HG03558 (cell line): ENCODE results near the gene ZMYND10.
"Not testable (repeated sequence)": the region's sequence is repeated elsewhere in the genome, so short reads cannot be mapped to it uniquely, and the experiment has no call there.

Source experiments
- ATAC-seq: cut with Tn5 transposase; IDR thresholded peaks from one replicate; pipeline ENCODE4 v1.9.1; 2021; ENCODE audit warnings: moderate number of reproducible peaks; ENCODE audit not compliant: unreplicated experiment; ENCODE audit errors: extremely low read depth

The ZMYND10 gene

DNA sequence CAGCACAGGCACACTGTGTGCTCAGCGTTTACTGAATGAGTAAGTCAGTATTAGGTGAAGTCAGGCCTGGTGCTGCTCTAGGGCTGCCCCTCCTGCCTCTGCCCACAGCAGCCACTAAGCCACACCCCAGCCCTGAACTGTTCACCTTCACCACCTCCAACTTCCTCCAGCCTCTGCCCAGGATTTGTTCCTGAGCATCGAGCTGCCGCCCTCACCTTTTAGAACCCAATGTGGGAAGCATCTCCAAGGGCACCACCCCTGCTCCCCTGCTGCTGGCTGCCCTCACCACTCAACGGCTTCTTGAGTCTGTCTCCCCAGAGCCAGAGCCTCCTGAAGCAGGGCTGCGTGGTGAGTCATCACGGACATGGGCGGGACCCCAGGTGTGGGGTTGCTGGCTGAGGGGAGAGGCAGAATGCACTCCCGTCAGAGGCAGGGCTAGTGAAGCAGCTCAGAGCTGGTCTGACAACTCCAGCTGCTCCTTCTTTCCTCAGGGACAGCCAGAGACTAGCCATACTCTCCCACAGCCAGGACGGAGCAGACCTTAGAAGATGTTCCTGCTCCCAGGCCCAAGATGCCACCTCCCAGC, 28.8 kb downstream of the ZMYND10 start:
- ATAC-seq: no peak

GRCh38 chr3:50314816-50315215, 30.7 kb downstream of the ZMYND10 start:
- ATAC-seq: no peak

- no peak for ATAC-seq
Measured at GRCh38 chr3:50314342-50314741, 31.2 kb downstream of the ZMYND10 start.

- ATAC-seq: not testable (repeated sequence)
Measured at GRCh38 chr3:50312041-50312440, 33.5 kb downstream of the ZMYND10 start.

DNA sequence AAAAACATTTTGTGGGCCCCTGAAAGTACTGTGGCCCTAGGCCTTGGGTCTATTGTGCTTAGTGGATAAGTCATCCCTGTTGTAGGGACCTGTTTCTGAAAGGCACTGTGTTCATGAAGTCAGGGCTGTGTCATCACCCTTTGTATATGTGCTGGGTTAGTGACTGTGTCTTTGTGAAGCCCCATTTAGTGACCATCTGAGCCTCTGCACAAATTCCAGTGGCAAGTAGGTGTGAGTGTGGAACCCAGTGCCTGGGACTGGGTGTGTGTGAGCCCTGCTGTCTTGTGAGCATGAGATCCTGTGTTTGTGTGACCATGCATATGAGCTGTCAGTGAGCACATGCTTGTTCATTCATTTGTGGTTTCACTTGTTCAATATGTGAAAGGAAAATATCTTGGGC, 40.9 kb downstream of the ZMYND10 start:
- ATAC-seq: no peak

DNA sequence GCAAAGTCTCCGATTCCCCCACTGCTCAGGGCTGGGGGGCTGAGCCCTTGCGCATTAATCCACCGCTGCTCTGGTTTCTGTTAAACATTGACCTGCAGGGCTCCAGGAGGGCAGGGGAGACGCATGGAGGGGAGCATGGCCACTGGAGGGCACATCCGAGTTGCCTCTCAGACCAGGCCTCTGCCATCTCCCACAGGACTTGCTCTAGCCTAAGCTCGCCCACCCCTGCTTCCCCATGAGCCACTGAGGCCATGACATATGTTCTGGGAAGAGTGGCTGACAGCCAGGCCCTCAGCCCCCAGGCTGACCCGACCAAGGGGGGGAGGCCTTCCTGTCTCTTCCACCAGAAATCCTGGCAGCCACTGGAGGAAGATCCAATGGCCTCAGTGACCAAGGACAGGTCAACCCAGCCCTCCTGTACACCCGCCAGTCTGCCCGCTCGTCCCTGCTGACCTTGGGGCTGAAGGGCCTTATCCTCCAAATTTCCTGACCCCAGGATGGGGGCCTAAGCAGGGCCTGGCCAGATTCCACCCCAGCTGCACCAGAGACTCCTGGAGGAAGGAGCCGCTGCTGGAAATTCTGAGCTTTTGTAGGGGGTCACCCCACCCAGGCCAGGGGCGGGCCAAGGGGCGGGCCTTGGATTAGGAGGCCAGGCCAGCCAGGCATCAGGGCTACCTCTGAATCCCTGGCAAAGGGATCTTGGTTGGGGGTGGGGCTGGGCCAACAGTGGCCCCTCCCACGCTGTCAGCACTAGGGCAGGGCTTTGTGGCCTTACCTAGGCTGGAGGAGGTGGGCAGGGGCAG, 42.3 kb downstream of the ZMYND10 start, which contains the start of gene HYAL1:
Gene HYAL1, minus strand, starts transcription at position 562 of the 803 bp plus-strand sequence. CDS start 618 bp downstream, outside the sequence.
- ATAC-seq: no peak

DNA sequence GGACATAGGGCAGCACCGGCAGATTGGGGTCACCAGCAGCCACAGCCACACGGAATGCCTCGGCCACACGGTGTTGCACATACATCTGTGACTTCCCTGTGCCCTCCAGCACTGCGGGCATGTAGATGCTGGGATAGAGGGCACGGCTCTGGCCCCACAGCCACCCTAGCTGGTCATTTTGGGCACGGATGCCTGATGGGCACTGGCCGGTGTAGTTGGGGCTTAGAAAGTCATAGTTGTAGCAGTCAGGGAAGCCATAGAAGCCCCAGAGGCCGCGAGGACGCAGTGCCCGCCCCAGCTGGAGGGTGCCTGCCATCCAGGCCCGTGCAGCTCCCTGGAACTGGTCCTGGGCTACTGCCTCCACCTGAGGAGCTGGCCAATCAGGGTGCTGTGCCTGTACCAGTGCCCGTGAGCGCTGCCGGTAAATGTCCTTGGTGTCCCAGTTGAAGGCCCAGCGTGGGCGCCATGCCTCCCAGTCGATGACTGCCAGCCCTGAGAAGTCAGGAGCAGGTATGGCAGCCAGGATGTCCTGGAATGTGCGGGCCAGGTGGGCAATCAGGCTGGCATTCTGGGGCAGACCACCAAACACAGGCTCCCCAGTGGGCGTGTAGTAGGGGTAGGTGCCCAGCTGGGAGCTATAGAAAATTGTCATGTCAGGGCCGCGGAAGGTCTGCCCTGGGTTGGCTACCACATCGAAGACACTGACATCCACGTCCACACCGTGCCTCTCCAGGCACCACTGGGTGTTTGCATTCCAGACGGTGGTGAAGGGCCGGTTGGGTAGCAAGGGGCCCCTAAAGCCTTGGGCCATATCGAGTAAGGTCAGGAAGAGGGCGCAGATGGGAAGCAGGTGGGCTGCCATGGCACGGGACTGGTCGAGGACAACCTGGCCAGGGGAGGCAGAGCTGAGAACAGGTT, 43.2 kb downstream of the ZMYND10 start:
- ATAC-seq: no peak

GRCh38 chr3:50300681-50301254, 44.8 kb downstream of the ZMYND10 start:
- no peak for ATAC-seq

DNA sequence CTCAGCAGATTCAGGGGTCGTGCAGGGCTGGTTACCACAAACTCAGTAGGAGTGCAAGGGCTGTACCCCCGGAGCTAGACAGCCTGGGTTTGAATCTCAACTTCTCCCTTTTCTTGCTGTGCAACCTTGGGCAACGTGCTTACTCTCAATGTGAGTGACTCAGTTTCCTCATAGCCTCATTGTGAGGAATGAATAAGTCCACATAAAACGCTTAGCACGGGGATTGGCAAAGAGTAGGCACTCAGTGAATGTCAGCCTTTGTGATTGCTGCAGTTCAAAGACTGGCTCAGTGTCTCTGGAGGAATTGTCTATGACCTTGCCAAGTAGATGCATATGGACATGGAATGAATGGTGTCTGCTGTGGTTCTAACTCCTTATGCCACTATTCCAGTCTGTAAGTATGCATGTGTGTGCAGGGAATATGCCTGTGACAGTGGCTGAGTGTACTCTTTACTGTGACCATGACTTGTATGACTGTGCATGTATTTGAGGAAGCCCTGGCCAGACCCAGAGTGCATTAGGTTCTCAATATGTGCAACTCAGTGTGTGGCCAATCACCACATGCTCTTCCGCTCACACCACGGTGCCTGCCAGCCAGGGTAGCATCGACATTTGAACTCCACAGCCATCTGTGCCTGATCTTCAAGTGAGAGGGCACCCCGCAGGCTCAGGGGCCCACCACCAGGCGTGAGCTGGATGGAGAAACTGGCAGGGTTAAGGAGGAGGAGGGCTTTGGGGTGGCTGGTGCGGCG, 45.4 kb downstream of the ZMYND10 start:
- ATAC-seq: no peak

DNA sequence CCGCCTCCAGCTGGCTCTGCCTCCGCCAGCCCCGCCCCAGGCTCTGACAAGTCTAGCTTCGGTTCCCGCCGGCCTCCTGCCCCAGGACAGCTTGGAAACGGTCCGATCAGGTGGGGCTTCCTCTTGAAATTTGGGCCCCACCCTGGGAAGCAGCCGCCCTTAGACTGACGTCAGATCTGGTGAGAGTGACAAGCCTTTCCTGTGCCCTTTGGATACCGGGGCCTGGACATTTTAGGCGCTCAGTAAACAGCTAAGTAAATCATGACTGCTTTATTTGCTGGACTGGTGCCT, 45.9 kb downstream of the ZMYND10 start:
- ATAC-seq: no peak

GRCh38 chr3:50298836-50299637, 46.5 kb downstream of the ZMYND10 start, which contains the start of the genes HYAL3 and NAA80:
Gene HYAL3, minus strand, starts transcription at chr3:50299405. Its CDS starts 3,803 bp downstream, at chr3:50295602.
Gene NAA80, minus strand, starts transcription at chr3:50299405. Its CDS starts 1,942 bp downstream, at chr3:50297463.
- ATAC-seq: peak; percentile 51

GRCh38 chr3:50297896-50298725, 47.4 kb downstream of the ZMYND10 start:
- ATAC-seq: no peak

DNA sequence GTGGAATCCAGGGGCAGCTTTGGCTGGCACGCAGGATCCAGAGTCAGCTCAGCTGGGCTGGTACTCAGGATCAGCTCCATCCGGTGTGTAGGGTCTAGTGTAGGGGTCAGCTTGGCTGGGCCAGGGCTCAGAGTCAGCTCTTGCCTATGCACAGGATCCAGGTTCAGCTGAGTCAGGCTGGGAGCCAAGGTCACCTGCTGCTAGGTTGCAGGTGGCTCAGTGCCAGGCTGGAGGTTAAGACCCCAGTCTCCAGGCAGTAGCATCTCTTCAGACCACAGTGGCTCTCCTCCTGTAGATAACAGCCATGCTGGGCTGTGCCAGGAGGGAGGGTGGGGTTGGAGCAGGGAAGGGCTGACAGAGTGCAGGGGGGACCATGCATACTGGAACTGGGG, 48.2 kb downstream of the ZMYND10 start:
- no peak for ATAC-seq

DNA sequence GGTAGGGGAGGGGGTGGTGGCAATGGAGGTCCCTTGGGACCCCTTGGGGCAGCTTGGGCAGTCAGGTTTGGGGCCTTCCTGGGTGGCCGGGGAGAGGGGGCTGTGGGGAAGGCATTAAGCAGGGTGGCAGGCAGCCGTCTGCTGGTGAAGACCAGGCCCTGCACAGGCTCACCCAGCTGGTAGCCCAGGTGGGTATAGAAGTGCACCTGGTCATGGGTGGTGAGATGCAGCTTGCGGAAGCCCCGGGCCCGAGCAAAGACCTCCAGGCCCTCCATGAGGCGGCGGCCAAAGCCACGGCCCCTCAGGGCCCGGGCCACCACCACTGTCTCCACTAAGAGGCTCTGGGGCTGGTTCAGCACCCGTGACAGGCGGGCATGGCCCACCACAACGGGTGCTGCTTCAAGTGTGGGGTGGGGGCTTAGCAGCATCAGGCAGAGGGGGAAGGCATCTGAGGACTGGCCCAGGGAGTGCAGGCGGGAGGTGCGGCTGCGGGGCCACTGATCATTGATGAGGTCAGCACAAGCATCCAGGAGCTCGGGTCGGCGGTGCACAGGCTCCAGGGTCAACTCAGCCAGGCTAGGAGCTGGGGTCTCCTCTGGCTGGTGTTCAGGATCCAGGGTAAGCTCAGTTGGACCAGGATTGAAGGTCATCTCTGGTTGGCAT, 48.7 kb downstream of the ZMYND10 start:
- ATAC-seq: no peak

DNA sequence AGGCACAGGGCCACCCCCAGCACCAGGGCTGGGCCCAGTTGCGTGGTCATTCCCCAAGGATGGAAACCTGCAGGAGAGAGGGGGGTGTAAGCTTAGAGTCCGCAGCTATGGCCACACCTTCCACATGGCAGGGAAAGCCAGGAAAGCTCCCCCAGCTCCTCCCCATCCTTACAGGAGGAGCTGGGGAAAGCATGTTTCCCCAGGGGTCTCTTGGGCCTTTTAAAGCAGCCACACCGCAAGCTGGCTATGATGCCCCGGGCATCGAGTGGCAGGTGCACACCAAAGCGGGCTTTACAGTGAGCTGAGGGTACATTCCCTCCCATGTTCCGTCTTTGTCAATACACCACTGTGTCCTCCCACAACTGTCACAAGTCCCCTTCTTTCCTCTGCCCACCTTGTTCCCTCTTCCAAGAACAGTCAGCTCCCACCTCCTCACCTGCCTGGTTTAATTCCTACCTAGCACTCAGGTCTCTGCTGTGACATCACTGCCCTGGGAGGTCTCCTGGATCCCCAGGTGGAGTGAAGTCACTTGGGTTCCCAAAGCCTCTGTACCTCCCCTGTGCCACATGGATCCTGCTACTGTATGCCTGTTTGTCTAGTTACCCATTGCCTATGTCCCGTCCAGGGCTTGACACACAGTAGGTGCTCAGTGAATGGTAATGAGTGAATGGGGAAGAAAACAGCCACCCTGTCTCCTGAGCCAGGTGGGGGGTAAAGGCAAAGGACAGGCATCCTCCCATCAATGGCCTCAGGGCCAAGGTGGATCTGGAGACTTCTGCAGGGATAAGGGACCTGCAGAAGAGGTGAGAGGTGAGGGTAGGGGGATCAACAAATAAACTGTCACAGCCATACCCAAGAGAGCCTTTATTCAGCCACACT, 49.7 kb downstream of the ZMYND10 start:
- no peak for ATAC-seq

- ATAC-seq: no peak
Measured at GRCh38 chr3:50294492-50295403, 50.8 kb downstream of the ZMYND10 start.
